Neutrophil (primary cell): ENCODE data around the gene SMARCA2.

Experiments used
- H3K27ac ChIP-seq: fragments of 200-600 bp; sonication (generic); 2 replicates; pipeline ENCODE4 v1.5.1; 2016; ENCODE audit warnings: mild to moderate bottlenecking, moderate library complexity
- H3K27me3 ChIP-seq: fragments of 200-600 bp; sonication (generic); 2 replicates; pipeline ENCODE4 v1.6.0; 2016; ENCODE audit warnings: mild to moderate bottlenecking
- H3K36me3 ChIP-seq: fragments of 200-600 bp; sonication (generic); 2 replicates; pipeline ENCODE4 v1.5.1; 2017
- H3K4me1 ChIP-seq, 2 experiments: fragments of 200-600 bp in 1 of 2; sonication (generic) in 1 of 2; 1 replicate in 1 of 2; 2 replicates in 1 of 2; pipeline versions ENCODE4 v1.5.1 to v1.6.1; 2013 to 2016; ENCODE audit warnings: low read depth in 1 of 2, low read length in 1 of 2, mild to moderate bottlenecking in 1 of 2, moderate library complexity in 1 of 2; ENCODE audit not compliant: control insufficient read depth in 1 of 2, insufficient read depth in 1 of 2
- H3K4me3 ChIP-seq, 2 experiments: fragments of 200-600 bp in 1 of 2; sonication (generic) in 1 of 2; 1 replicate in 1 of 2; 2 replicates in 1 of 2; pipeline ENCODE4 v1.5.1; 2013 to 2016; ENCODE audit warnings: low read depth in 1 of 2, low read length in 1 of 2, mild to moderate bottlenecking in 1 of 2, moderate library complexity in 1 of 2
- H3K9me3 ChIP-seq: fragments of 200-600 bp; sonication (generic); 2 replicates; pipeline ENCODE4 v1.5.1; 2016
- CTCF ChIP-seq: fragments of 200-600 bp; sonication (generic); IDR thresholded peaks from 2 replicates; pipeline ENCODE4 v1.5.1; 2016; ENCODE audit warnings: antibody characterized with exemption

The SMARCA2 gene

GRCh38 chr9:2085716-2086115 lies 70.6 kb downstream of the SMARCA2 start:
- Histone ChIP-seq H3K36me3 (peaks cover 96% of the 10 kb centered on the region), H3K9me3 (no peaks in the 10 kb centered on the region)

GRCh38 chr9:2086116-2086515 lies 71.0 kb downstream of the SMARCA2 start:
- Histone ChIP-seq H3K27ac (no peak overlapping the region), H3K4me1 (peaks cover 0 to 2% of the 10 kb centered on the region in 2 experiments), H3K9me3 (no peaks in the 10 kb centered on the region), H3K36me3 (peaks cover 96% of the 10 kb centered on the region), H3K4me3 (no peak overlapping the region), H3K27me3 (no peaks in the 10 kb centered on the region)
- no peak for TF ChIP-seq CTCF

More at GRCh38 chr9:2085716-2086115, 70.6 kb downstream of the SMARCA2 start:
- no peak overlapping the region for H3K4me3 ChIP-seq
- H3K4me1 ChIP-seq: peaks cover 0 to 2% of the 10 kb centered on the region in 2 experiments
- no peaks in the 10 kb centered on the region for H3K27me3 ChIP-seq
- TF ChIP-seq CTCF: no peak
- H3K27ac ChIP-seq: peak overlapping the region; percentile 21

GRCh38 chr9:2086971-2087370 lies 71.8 kb downstream of the SMARCA2 start:
- H3K36me3 ChIP-seq: peaks cover 95% of the 10 kb centered on the region
- H3K9me3 ChIP-seq: no peaks in the 10 kb centered on the region

GRCh38 chr9:2087500-2088313 lies 72.6 kb downstream of the SMARCA2 start:
- Histone ChIP-seq H3K27ac (no peak overlapping the region), H3K9me3 (no peaks in the 10 kb centered on the region), H3K4me1 (peaks cover 0 to 2% of the 10 kb centered on the region in 2 experiments), H3K36me3 (peaks cover 95% of the 10 kb centered on the region), H3K27me3 (no peaks in the 10 kb centered on the region), H3K4me3 (no peak overlapping the region)
- peak; percentile 48 for TF ChIP-seq CTCF

More at GRCh38 chr9:2086971-2087370, 71.8 kb downstream of the SMARCA2 start:
- H3K27ac ChIP-seq: no peak overlapping the region
- no peak for TF ChIP-seq CTCF
- H3K4me3 ChIP-seq: no peak overlapping the region
- H3K27me3 ChIP-seq: no peaks in the 10 kb centered on the region
- H3K4me1 ChIP-seq: peaks cover 0 to 2% of the 10 kb centered on the region in 2 experiments

- TF ChIP-seq CTCF: no peak
- Histone ChIP-seq H3K4me1 (no peaks in the 10 kb centered on the region), H3K36me3 (peaks cover 96% of the 10 kb centered on the region), H3K9me3 (no peaks in the 10 kb centered on the region), H3K4me3 (no peak overlapping the region), H3K27ac (no peak overlapping the region), H3K27me3 (no peaks in the 10 kb centered on the region)
Measured at GRCh38 chr9:2093920-2094597, 78.9 kb downstream of the SMARCA2 start.
